ENCODE results near the gene MTCH1. TPM values are rescaled to one million over a fixed set of nuclear protein-coding genes. Genes with fewer than 3 reads are reported as not detected.

MTCH1 gene
- total RNA-seq: 100 to 1,000 TPM in 1 of 2 donors, 10 to 100 TPM in 1; 97.9 to 133 TPM

- Mint-ChIP-seq H3K27me3 (no peaks in the 10 kb centered on the region), H3K36me3 (ENCODE audit: low read depth) (peaks cover 13% of the 10 kb centered on the region), H3K4me3 (no peak within 1 kb of the TSS), H3K9me3 (no peaks in the 10 kb centered on the region), H3K27ac (peak within 1 kb of the TSS; percentile 96), H3K4me1 (peaks cover 15% of the 10 kb centered on the region)
- ATAC-seq (replicated peaks): peak; percentile 93
Observed at GRCh38 chr6:36985808-36986703, at the start of gene MTCH1. Gene MTCH1 (minus strand): TSS chr6:36986196. CDS start chr6:36986173, 23 bp downstream.

- H3K27ac Mint-ChIP-seq: peak overlapping the region; percentile 96
- no peaks in the 10 kb centered on the region for H3K27me3 Mint-ChIP-seq
- H3K9me3 Mint-ChIP-seq: peaks cover 3% of the 10 kb centered on the region
- H3K4me3 Mint-ChIP-seq: peak overlapping the region; percentile 65
- peaks cover 22% of the 10 kb centered on the region for H3K36me3 Mint-ChIP-seq (ENCODE audit: low read depth)
- peak; percentile 60 for ATAC-seq (replicated peaks)
- H3K4me1 Mint-ChIP-seq: peaks cover 43% of the 10 kb centered on the region
Observed at GRCh38 chr6:37033819-37034795, 48.1 kb upstream of the MTCH1 start.

- Mint-ChIP-seq H3K9me3 (peaks cover 3% of the 10 kb centered on the region), H3K27me3 (no peaks in the 10 kb centered on the region), H3K4me1 (peaks cover 40% of the 10 kb centered on the region), H3K27ac (peak overlapping the region; percentile 96), H3K36me3 (ENCODE audit: low read depth) (peaks cover 22% of the 10 kb centered on the region), H3K4me3 (peak overlapping the region; percentile 65)
- peak; percentile 87 for ATAC-seq (replicated peaks)
Observed at GRCh38 chr6:37033255-37033654, 47.3 kb upstream of the MTCH1 start.

- peaks cover 22% of the 10 kb centered on the region for H3K36me3 Mint-ChIP-seq (ENCODE audit: low read depth)
- no peaks in the 10 kb centered on the region for H3K27me3 Mint-ChIP-seq
- H3K4me3 Mint-ChIP-seq: peak overlapping the region; percentile 65
- H3K4me1 Mint-ChIP-seq: peaks cover 40% of the 10 kb centered on the region
- H3K27ac Mint-ChIP-seq: peak overlapping the region; percentile 96
- peaks cover 3% of the 10 kb centered on the region for H3K9me3 Mint-ChIP-seq
- ATAC-seq (replicated peaks): no peak
Observed at GRCh38 chr6:37032239-37032638, 46.2 kb upstream of the MTCH1 start.

- peaks cover 22% of the 10 kb centered on the region for H3K36me3 Mint-ChIP-seq (ENCODE audit: low read depth)
- peaks cover 45% of the 10 kb centered on the region for H3K4me1 Mint-ChIP-seq
- peak; percentile 15 for ATAC-seq (replicated peaks)
- peaks cover 3% of the 10 kb centered on the region for H3K9me3 Mint-ChIP-seq
- H3K27ac Mint-ChIP-seq: peak overlapping the region; percentile 96
- no peaks in the 10 kb centered on the region for H3K27me3 Mint-ChIP-seq
- peak overlapping the region; percentile 66 for H3K4me3 Mint-ChIP-seq
Observed at GRCh38 chr6:37030599-37030998, 44.6 kb upstream of the MTCH1 start.

- peak overlapping the region; percentile 96 for H3K27ac Mint-ChIP-seq
Observed at GRCh38 chr6:37029249-37029971, 43.4 kb upstream of the MTCH1 start.

GRCh38 chr6:37027811-37028469 is 41.9 kb upstream of the MTCH1 start:
- no peak for ATAC-seq (replicated peaks)
- Mint-ChIP-seq H3K27me3 (no peaks in the 10 kb centered on the region), H3K36me3 (ENCODE audit: low read depth) (peaks cover 15% of the 10 kb centered on the region), H3K9me3 (peaks cover 3% of the 10 kb centered on the region), H3K4me1 (peaks cover 42% of the 10 kb centered on the region), H3K4me3 (no peak overlapping the region), H3K27ac (peak overlapping the region; percentile 96)

More at GRCh38 chr6:37029249-37029971, 43.4 kb upstream of the MTCH1 start:
- peak overlapping the region; percentile 66 for H3K4me3 Mint-ChIP-seq
- H3K9me3 Mint-ChIP-seq: peaks cover 3% of the 10 kb centered on the region
- no peaks in the 10 kb centered on the region for H3K27me3 Mint-ChIP-seq
- peak; percentile 41 for ATAC-seq (replicated peaks)
- H3K36me3 Mint-ChIP-seq (ENCODE audit: low read depth): peaks cover 22% of the 10 kb centered on the region
- H3K4me1 Mint-ChIP-seq: peaks cover 45% of the 10 kb centered on the region

GRCh38 chr6:37027036-37027720 is 41.2 kb upstream of the MTCH1 start:
- Mint-ChIP-seq H3K4me3 (no peak overlapping the region), H3K27me3 (no peaks in the 10 kb centered on the region), H3K9me3 (peaks cover 3% of the 10 kb centered on the region), H3K27ac (peak overlapping the region; percentile 96), H3K4me1 (peaks cover 47% of the 10 kb centered on the region), H3K36me3 (ENCODE audit: low read depth) (peaks cover 9% of the 10 kb centered on the region)
- no peak for ATAC-seq (replicated peaks)

GRCh38 chr6:37025621-37026466 is 39.8 kb upstream of the MTCH1 start:
- peaks cover 3% of the 10 kb centered on the region for H3K9me3 Mint-ChIP-seq
- peaks cover 53% of the 10 kb centered on the region for H3K4me1 Mint-ChIP-seq
- H3K4me3 Mint-ChIP-seq: peak overlapping the region; percentile 25
- peaks cover 6% of the 10 kb centered on the region for H3K36me3 Mint-ChIP-seq (ENCODE audit: low read depth)
- no peak for ATAC-seq (replicated peaks)
- no peaks in the 10 kb centered on the region for H3K27me3 Mint-ChIP-seq
- peak overlapping the region; percentile 96 for H3K27ac Mint-ChIP-seq

- Mint-ChIP-seq H3K27ac (peak overlapping the region; percentile 96), H3K9me3 (no peaks in the 10 kb centered on the region), H3K4me1 (peaks cover 47% of the 10 kb centered on the region), H3K27me3 (no peaks in the 10 kb centered on the region), H3K36me3 (ENCODE audit: low read depth) (no peaks in the 10 kb centered on the region), H3K4me3 (peak overlapping the region; percentile 78)
- ATAC-seq (replicated peaks): peak; percentile 76
Observed at GRCh38 chr6:37024656-37025337, 38.8 kb upstream of the MTCH1 start.

GRCh38 chr6:37022135-37022863 is 36.3 kb upstream of the MTCH1 start:
- Mint-ChIP-seq H3K9me3 (no peaks in the 10 kb centered on the region), H3K4me1 (peaks cover 56% of the 10 kb centered on the region), H3K27ac (peak overlapping the region; percentile 96), H3K27me3 (no peaks in the 10 kb centered on the region), H3K36me3 (ENCODE audit: low read depth) (no peaks in the 10 kb centered on the region), H3K4me3 (peak overlapping the region; percentile 78)
- no peak for ATAC-seq (replicated peaks)

Data from activated T-helper 17 cell treated with anti-CD3 and anti-CD28 coated beads, Interleukin-2, amount 50 U/mL, for 72 hours (primary cell).